NCI-H1417 treated with DMSO at 0.1 percent for 48 hours (cell line): ENCODE results near the gene DPH5.
A peak's percentile ranks its signal among the peaks of the same experiment; 100 is the strongest.
"Not testable (repeated sequence)": the region's sequence is repeated elsewhere in the genome, so short reads cannot be mapped to it uniquely, and the experiment has no call there.

Source experiments
- DNase-seq: peaks from one replicate; lab custom pipeline; 2025; lab: John Stamatoyannopoulos, UW

DPH5 gene

DNA sequence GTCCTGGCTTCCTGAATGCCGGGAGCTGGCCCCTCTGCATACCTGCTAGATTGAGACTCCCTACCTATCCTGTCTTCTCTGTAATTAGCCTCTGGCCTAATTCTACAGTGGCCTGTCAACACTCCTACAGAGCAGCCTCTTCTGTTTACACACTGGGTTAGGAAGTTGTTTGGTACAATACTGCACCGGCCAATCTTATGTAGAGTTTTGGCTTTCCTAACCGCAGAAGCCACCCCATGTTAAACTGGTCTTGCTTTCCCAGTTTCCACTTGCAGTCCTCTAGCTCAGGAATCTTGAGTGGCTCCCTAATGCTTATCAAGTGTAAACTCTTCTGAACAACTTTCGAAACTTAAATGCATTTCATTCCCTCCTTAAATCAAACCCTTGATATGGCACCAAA lies 42.8 kb downstream of the DPH5 start:
- DNase-seq: no peak

GRCh38 chr1:100979631-100980030 lies 46.0 kb downstream of the DPH5 start:
- no peak for DNase-seq

GRCh38 chr1:100976936-100977335 lies 48.6 kb downstream of the DPH5 start:
- DNase-seq: no peak

DNA sequence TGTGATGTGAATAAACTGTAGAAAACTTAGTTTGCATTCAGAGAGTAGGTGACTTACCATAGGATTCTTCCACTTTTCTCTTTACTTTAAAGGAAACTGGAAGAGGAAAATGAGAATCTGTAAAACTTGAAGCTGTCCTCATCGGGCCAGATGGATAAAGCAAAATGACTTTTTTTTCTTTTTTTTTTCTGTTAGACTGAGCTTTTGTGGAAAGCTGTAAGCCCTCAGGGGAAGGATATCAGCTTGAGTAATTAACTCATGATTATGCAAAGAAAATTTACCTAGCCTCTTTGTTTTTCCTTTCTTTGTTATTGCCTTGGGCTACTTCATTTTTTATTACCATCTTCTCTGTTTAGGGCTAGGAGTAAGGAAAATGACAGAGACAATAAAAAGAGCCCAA lies 53.4 kb downstream of the DPH5 start:
- DNase-seq: no peak

DNA sequence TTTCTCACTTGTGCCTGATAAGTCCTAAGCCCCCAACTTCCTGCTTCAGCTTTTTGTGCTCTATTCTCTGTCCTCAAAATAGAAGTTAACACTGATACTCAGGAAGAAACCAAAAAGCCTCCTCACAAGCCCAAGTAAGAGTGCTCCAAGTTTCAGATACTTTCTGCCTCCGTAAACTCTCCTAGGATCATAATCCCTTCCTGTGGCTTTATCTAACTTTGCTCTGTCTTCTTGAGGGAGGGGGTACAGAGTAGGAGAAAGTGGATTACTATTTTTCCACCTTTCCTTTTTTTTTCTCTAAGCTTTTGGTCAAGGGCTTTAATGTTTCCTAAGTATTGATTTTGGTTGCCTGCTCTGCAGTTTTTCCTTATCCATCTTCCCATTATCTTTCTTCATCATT lies 54.6 kb downstream of the DPH5 start:
- DNase-seq: no peak

DNA sequence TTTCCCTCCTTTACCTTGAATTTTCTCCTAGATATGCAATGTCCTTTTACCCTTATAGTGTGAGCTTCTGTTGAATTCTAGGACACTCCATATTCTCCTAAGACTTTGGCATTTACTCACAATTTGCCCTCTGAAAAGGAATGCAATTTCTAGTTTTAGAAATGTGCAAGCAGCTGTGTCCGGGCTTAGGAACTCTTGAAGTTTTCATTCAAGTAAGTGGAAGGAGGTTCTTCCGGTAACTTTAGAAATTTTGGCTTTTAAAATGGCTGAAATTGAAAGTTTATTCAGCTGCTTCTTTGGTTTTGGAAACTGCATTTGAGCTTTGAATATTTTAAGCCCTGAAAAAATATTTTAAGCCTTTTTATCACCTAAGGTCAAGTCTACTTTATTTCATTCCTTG lies 56.3 kb downstream of the DPH5 start:
- no peak for DNase-seq

DNA sequence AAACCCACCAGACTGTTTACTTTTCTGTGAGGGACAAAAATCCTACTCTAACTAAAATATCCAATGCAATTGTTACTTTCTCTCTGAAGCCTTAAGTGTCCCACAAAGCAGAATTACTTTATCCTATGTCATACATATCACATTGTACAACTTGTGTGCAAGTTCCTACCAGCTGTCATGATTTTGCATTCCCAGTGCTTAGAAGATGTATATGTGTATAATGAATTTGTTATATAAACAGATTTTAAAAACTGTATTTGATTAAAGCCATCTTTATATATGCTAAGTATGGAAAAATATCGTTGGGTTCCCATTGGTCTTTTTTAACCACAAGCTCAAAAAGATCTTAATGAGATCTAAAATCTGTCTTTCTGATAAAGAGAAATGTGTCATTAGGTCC lies 57.0 kb downstream of the DPH5 start:
- DNase-seq: no peak

DNA sequence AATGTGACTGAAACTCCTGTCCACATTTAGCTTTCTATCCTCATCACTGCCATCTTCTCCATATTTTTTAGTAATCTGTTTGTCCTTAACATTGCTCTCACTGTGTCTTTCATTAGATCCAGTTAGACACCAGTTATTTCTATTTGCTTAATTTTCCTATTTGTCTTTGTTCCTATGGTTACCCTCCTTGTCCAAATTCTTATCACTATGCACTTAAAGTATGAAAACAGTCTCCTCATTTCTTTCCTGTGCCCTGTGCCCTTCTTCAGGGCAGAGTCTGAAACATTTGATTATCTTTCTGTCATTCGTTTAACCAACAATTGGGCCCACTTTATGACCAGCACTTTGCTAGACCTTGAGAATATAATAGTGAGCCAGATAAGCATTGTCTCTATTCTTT lies 65.5 kb downstream of the DPH5 start:
- DNase-seq: no peak

DNA sequence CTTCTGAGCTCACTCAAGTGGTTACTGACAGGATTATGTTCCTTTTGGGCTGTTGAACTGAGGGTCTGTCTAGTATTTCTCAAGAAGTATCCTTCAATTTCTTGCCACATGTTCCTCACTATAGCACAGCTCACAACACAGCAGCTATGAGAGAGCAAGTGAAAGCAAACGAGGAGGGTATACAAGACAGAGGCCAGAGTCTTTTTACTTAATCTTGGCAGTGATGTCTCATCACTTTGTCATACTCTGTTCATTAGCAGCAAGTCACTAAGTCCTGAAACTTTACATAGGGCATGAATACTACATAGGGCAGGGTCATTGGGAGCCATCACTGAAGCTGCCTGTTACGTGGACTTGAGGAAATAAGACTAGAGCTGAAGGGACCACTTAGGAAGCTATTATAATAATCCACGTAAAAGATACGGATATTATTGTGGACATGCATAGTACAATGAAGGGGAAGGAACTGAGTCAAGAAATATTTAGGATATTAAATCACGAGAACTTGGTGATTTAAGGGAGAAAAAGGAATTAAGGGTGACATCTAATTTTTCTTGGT lies 66.0 kb downstream of the DPH5 start:
- no peak for DNase-seq

DNA sequence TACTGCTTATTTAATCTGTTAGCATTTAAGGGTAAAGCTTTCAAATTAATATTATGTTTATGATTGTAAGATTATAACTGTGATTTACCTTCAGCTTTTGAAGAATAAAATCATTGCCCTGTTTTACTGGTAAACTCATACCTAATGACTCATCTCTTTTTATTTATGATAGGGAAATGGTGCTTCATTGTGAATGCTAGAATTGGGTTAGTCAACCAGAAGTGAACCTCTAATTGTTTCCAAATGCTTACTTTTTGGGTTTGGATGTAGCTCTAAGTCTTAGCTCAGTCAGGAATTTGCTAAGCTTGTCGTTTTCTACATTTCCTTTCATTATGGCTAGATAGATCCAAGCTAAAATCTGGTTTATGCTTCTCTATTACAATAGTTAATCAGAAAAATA lies 70.3 kb downstream of the DPH5 start:
- DNase-seq: no peak

- DNase-seq: no peak
These were observed 71.4 kb downstream of the DPH5 start for GRCh38 chr1:100953960-100954730.

DNA sequence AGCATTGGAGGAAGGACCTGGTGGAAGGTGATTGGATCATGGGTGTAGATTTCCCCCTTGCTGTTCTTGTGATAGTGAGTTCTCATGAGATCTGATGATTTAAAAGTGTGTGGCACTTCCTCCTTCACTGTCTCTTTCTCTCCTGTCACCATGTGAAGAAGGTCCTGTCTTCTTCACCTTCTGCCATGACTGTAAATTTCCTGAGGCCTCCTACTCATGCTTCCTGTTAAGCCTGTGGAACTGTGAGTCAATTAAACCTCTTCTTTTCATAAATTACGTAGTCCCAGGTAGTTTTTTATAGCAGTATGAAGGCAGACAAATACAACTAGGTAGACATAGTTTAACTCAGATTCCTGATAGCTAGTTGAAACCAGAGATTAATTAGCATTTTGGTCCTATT lies 72.6 kb downstream of the DPH5 start:
- DNase-seq: not testable (repeated sequence)

- no peak for DNase-seq
These were observed 73.4 kb downstream of the DPH5 start for GRCh38 chr1:100952104-100952745.

GRCh38 chr1:100950781-100951180 lies 74.8 kb downstream of the DPH5 start:
- DNase-seq: no peak

- no peak for DNase-seq
These were observed 75.2 kb downstream of the DPH5 start for GRCh38 chr1:100950337-100950736.

DNA sequence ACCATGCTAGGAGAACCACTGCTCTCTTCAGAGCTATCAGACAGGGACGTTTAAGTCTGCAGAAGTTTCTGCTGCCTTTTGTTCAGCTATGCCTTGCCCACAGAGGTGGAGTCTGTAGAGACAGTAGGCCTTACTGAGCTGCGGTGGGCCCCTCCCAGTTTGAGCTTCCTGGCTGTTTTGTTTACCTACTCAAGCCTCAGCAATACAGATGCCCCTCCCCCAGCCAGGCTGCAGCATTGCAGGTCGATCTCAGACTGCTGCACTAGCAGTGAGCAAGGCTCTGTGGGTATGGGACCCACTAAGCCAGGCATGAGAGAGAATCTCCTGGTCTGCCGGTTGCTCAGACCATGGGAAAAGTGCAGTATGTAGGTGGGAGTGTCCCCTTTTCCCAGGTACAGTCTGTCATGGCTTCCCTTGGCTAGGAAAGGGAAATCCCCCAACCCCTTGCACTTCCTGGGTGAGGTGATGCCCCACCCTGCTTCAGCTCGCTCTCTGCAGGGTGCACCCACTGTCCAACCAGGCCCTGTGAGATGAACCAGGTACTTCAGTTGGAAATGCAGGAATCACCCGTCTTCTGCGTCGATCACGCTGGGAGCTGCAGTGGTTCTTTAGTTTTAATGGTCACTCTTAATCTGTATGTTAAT lies 75.9 kb downstream of the DPH5 start:
- peak; percentile 24 for DNase-seq

DNA sequence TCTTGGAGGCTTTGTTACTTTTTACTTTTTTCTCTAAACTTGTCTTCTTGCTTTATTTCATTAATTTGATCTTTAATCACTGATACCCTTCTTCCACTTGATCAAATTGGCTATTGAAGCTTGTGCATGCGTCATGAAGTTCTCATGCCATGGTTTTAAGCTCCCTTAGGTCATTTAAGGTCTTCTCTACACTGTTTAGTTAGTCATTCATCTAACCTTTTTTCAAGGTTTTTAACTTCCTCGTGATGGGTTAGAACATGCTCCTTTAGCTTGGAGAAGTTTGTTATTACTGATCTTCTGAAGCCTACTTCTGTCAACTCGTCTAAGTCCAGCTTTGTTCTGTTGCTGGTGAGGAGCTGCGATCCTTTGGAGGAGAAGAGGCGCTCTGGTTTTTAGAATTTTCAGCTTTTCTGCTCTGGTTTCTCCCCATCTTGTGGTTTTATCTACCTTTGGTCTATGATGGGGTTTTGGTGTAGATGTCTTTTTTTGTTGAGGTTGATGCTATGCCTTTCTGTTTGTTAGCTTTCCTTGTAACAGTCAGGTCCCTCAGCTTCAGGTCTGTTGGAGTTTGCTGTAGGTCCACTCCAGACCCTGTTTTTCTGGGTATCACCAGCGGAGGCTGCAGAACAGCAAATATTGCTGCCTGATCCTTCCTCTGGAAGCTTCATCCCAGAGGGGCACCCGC lies 76.7 kb downstream of the DPH5 start:
- not testable (repeated sequence) for DNase-seq

DNA sequence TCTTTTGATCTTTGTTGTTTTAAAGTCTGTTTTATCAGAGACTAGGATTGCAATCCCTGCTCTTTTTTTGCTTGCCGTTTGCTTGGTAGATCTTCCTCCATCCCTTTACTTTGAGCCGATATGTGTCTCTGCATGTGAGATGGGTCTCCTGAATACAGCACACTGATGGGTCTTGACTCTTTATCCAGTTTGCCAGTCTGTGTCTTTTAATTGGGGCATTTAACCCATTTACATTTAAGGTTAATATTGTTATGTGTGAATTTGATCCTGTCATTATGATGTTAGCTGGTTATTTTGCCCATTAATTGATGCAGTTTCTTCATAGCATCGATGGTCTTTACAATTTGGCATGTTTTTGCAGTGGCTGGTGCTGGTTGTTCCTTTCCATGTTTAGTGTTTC lies 77.8 kb downstream of the DPH5 start:
- DNase-seq: not testable (repeated sequence)

GRCh38 chr1:100946064-100946463 lies 79.5 kb downstream of the DPH5 start:
- not testable (repeated sequence) for DNase-seq

- no peak for DNase-seq
These were observed 82.1 kb downstream of the DPH5 start for GRCh38 chr1:100943533-100943932.

- DNase-seq: no peak
These were observed 83.1 kb downstream of the DPH5 start for GRCh38 chr1:100942304-100943046.
